AG09319 (cell line): ENCODE data around the gene AQP12B.
"Not testable (repeated sequence)": the region's sequence is repeated elsewhere in the genome, so short reads cannot be mapped to it uniquely, and the experiment has no call there.

Experiments
- DNase-seq: peaks from one replicate; pipeline ENCODE4 v3.0.0-alpha.2; 2010; ENCODE audit warnings: low read depth; ENCODE audit errors: extremely low read depth
- TF ChIP-seq, protein P1 (sequence below): IDR thresholded peaks from 2 replicates; pipeline ENCODE4 v1.5.1; 2011; ENCODE audit warnings: low read depth, mild to moderate bottlenecking, inconsistent platforms, low read length, moderate library complexity

AQP12B gene

DNA sequence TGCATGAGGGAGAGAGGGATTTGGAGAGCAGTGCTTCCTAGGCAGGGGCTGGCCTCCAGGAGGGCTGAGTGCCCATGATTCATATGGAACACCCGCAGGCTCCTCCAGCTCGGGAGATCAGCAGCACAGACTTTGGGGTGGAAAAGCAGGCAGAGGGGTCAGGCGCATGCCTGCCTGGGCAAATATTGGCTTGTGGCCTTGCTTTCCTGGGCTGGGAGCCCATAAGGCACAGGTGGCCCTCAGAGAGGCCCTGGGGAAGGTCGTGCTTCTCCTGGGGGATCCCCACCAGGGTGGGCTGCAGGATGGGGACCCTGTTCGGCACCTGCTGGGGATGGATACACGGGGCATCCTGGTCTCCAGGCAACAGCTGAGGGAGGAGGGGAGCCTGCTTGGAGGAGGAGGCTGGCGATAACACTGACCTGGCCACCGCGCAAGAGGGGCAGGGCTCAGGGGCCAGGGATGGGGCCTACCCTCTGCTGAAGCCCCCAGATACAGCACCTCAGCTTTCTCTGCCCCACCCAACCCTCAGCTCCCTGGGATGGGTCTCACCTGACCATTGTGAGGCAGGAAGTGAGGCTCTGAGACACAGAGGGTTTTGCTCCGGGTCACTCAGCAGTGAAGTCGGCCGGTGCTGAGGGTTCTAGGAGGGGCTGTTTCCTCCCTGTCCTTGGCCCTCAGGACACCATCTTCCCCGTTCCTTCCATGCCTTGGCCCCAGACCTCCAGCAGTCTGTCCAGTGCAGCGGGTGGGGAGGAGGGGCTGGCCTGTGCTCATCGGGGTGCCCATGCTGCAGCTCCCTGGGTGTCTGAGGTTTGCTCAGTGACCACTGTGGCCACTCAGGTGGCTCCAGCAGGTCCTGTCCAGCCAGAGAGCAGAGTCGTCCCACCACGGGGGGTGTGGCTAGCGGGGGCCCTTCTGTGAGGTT lies 21.0 kb upstream of the AQP12B start:
- DNase-seq: no peak
- TF ChIP-seq, protein P1, sequence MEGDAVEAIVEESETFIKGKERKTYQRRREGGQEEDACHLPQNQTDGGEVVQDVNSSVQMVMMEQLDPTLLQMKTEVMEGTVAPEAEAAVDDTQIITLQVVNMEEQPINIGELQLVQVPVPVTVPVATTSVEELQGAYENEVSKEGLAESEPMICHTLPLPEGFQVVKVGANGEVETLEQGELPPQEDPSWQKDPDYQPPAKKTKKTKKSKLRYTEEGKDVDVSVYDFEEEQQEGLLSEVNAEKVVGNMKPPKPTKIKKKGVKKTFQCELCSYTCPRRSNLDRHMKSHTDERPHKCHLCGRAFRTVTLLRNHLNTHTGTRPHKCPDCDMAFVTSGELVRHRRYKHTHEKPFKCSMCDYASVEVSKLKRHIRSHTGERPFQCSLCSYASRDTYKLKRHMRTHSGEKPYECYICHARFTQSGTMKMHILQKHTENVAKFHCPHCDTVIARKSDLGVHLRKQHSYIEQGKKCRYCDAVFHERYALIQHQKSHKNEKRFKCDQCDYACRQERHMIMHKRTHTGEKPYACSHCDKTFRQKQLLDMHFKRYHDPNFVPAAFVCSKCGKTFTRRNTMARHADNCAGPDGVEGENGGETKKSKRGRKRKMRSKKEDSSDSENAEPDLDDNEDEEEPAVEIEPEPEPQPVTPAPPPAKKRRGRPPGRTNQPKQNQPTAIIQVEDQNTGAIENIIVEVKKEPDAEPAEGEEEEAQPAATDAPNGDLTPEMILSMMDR: no peak

DNA sequence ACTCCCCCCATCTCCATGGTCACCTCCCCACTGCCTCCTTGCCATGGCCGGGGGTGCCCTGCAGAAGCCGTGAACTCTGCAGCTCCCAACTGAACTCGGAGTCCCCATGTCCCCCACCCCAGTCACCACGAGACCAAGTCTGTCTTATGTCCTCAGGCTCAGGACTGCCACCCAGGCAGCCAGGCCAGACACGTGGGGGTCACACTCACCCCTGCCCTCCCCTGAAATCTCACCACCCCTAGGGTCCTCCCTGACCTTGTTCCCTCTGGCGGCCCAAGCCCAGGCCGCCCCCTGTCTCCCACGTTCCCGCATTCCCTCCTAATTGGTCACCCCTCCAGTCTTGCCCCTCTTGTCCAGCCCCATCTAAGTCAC lies 19.9 kb upstream of the AQP12B start:
- TF ChIP-seq, protein P1: no peak
- no peak for DNase-seq

DNA sequence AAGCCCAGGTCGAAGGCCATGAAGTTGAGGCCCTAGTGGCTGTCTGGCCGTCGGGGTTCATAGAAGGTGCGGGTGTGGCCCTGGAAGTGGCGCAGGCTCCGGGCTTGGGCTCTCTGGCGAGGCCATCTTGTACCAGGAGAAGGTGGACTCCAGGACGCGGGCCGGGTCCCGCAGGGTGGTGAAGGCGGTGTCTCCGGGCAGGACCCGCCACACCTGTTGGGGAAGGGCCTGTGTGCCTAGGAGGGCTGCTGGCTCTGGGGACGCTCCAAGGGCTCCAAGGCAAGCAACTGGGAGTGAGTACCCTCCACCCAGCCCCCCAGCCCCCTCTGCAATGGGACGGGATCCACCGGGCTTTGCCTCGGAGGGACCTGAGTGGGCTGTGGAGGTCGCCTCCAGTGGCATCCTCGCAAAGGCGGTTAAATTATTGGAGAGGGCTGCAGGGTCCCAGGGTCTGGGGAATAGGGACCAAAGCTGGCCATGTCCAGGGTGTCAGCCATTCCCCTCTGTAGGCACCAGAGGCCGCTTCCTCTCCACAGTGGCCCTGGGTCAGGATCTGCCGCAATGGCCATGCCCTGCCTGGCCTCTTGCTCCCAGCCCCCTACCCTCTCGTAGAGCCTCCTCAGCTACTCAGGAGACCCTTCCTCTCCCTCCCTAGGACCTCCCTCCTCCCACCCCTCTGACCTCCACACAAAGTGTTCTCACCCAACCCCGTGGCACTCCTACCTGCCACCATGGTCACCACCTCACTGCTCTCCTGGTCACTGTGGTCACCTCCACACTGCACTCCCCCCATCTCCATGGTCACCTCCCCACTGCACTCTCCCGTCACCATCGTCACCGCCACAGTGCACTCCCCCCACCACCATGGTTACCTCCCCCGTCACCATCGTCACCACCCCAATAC lies 19.3 kb upstream of the AQP12B start:
- TF ChIP-seq, protein P1: no peak
- DNase-seq: no peak

DNA sequence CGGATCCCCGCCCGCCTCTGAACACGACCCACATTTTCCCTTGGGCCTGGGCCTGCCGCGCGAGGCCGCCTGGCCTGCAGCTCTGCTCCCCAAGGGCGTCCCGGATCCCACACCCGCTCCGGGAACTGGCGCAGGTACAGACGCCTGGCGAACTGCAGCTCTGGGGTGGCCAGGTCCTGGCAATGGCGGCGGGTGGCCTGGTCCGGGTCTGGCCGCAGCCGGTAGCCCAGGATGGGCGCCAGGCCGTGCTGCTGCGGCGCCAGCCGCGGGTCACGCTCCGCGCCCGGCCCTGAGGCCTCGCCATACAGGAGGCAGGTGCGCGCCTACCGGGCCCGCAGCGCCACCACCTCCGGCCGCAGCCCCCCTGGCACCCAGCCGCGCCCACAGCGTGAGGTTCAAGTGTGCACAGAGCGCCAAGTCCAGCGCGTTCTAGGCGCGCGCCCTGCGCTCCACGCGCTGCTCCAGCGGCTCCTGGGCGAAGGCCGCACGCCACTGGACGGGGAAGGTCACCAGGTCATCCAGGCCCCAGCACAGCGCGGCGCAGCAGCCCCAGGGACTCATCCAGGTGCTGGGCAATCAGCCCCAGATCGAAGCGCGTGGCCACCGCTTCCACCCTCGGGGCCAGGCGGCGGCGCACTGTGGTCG lies 18.5 kb upstream of the AQP12B start:
- TF ChIP-seq, protein P1: no peak
- no peak for DNase-seq

DNA sequence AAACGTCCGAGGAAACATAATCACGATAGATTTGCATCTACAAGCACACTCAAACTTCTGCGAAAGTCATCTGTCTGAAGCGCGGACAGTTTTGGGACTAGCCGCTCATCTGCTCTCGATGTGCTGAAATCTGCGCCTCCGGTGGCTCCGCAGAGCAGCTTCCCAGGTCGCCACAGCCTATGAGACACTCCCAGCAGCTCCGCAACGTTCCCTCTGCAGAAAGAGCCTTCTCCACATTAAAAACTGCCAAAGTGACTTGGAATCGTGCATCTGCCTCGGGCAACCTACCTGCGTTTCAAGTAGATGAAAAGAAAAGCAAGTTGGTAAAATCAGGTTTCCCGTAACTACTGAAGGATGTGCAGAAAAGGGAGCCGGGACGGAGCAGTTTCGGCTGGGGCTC lies 17.9 kb upstream of the AQP12B start:
- DNase-seq: not testable (repeated sequence)

DNA sequence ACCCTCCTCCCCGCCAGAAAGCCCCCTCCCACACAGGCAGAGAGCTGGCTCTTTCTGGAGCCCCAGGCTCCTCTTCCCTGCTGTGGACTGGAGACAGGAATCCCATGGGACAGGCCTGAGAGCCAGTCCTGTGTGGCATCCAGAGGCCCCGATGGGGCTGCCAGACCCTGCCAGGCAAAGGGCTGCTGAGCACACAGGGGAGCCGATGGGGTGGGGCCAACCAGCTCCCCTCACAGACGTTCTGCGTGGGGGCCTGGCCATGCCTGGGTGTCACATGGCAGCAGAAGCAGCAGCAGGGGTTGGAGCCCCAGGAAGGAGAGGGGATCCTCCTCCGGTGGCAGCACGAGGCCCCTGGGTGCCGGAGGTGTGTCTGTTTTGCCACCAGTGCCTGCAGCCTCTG lies 17.1 kb upstream of the AQP12B start:
- DNase-seq: not testable (repeated sequence)

DNA sequence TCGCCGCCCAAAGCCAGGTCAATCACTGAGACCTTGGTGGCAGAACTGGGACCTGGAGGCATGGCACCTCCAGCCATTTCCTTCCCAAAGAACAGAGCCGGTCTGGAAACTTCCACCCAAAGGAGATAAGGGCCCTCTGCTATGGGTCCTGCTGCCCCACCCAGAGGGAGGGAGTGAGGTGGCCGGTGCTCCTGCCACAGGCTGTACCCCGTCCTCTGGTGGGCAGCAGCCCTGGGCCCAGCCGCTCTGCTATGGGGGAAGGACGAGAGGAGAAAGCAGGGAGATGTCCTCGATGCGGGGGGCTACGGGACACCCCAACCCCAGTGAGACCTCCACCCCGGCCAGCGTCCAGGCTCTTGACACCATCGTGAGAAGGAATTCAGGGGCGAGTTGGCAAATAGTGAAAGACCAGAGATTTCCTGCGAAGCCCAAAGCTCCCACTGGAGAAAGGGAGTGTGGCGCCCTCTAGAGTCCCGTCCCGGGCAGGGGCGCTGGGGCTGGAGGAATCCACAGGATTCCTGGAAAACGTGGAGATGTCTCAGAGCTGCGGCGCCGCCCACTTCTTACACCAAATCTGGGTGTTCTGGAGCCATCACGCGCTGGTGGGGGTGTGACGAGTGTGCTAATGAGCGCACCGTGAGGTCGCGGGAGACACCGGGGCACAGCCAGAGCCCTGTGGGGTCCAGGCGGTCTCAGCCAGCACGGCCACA lies 16.3 kb upstream of the AQP12B start:
- not testable (repeated sequence) for DNase-seq

DNA sequence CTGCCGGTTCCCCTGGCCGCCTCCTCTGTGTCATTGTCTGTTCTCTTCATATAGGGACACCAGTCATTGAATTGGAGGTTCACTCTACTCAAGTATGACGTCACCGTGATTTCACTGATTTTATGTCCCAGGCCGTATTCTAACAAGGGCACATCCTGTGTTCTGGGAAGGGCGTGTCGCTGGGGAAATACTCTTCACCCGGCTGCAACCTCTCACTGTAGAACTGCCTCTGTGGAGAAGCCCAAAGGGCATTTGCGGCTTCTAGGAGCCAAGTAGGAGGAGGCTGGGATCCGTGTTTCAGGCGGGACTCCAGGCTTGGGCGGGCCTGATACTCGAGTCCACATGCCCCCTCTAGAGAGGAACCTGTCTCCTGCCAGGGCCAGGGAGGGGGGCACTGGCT lies 13.8 kb upstream of the AQP12B start:
- DNase-seq: not testable (repeated sequence)

DNA sequence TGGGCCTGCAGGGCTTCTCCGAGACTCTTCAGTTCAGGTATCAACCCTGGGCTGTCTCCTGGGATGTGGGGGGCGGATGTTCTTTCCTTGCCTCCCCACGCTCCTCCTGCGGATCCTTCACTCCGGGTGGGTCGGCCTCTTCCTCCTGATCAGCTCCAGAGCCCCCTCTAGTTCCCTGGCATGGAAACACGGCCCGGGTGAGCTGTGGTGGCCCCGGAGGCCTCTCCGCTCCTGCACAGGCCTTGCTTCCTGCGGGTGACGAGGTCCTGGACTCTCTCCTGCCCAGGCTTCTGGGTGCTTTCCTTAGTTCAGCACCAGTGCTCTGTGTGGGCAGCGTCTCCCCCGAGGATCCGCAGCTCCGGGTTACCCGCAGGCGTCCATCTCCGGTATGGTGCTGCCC lies 12.9 kb upstream of the AQP12B start:
- DNase-seq: not testable (repeated sequence)

DNA sequence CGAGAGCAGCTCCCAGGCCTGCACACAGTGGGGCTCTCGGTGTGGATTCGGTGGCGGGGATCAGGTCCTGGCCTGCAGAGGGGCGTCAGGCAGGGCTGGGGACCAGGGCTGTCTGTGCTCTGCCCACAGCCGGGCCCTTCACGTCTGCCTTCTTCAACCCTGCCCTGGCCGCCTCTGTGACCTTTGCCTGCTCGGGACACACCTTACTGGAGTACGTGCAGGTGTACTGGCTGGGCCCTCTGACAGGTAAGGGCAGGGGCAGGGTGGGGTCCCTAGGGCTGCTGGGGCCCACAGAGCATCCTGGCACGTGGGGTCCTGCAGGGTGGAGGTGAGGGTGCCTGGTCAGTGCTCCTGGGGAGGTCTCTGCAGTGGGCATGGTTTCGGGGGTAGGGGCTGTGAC lies 11.6 kb upstream of the AQP12B start:
- not testable (repeated sequence) for DNase-seq

DNA sequence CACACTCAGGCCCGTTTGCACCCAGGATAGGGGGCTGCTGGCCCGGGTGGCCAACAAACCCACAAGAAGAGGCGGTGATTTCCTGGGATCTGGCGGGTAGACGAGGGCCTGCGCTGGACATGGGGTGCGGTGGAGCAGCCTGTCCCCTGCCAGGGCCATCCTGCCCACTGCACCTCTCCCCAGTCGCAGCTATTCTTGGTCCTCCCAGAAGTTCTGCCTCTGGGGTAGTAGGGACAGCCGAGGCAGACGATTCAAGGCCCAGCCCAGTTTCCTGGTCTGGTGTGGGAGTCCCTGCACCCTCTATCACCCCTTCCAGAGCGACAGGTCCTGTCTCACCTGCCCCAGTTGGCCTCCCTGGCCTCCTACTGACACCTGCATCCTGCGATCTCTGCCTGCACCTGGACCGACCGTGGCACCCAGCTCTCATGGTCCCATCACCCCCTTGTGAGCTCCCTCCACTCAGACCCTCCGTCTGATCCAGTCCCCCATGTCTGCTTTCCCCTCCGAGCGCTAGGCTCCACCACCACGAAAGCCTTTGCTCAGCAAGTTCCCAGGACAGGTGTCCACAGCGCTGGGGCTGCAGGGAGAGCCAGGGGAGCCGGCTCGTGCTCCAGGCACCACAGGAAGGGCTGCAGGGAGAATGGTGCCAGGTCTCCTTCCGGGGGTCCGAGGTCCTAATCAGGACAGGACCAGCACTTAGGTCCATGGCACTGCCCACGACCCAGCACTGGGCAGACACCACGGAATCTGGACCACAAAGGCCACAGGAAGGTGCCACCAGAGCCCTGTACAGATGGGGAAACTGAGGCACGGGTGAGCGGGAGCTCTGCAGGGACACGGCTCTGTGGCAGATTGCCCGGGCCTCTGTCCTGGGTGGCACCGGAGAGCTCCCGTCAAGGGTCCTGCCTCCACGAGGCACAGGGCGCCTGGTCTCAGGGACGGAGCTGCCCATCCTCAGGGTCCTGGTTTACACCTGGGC lies 10.2 kb upstream of the AQP12B start:
- DNase-seq: not testable (repeated sequence)

DNA sequence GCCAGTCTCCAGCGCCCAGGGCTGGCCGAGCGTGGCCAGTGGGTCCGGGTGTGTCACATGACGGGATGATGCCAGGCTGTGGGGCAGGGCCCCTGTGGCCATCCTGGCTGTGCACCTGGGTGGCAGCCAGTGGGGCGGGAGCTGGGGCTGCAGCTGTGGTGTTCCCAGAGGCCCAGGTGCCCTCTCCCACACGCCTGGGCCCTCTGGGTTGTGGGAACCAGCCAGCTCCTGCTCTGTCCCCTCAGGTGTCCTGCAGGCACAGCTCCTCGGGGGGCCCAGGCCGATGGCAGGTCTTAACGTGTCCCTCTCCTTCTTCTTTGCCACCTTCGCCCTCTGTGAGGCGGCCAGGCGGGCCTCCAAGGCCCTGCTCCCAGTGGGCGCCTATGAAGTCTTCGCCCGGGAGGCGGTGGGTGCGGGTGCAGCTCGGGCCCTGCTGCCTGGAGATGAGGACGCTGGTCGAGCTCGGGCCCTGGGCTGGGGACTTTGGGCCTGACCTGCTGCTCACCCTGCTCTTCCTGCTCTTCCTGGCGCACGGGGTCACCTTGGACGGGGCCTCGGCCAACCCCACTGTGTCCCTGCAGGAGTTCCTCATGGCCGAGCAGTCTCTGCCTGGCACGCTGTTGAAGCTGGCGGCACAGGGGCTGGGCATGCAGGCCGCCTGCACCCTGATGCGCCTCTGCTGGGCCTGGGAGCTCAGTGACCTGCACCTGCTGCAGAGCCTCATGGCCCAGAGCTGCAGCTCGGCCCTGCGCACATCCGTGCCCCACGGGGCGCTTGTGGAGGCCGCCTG lies 9.1 kb upstream of the AQP12B start, which contains the start of gene AQP12A:
Gene AQP12A, plus strand, starts transcription at position 236 of the 790 bp plus-strand sequence. Its CDS starts 48 bp downstream, at position 284.
- not testable (repeated sequence) for DNase-seq
